Measurements from ENCODE around the gene TLL2.

TLL2 gene

GRCh38 chr10:96463562-96463961, 50.2 kb downstream of the TLL2 start:
- no peak for DNase-seq (ENCODE audit: low read depth in 2 of 2)

GRCh38 chr10:96462606-96463151, 51.0 kb downstream of the TLL2 start:
- DNase-seq (ENCODE audit: low read depth in 2 of 2): no peak

GRCh38 chr10:96460316-96460715, 53.4 kb downstream of the TLL2 start:
- no peak for DNase-seq (ENCODE audit: low read depth in 2 of 2)

- DNase-seq (ENCODE audit: low read depth in 2 of 2): no peak
Observed at GRCh38 chr10:96457341-96457740, 56.4 kb downstream of the TLL2 start.

- DNase-seq (ENCODE audit: low read depth in 2 of 2): no peak
Observed at GRCh38 chr10:96456296-96456840, 57.4 kb downstream of the TLL2 start.

GRCh38 chr10:96453856-96454583, 59.7 kb downstream of the TLL2 start:
- no peak for DNase-seq (ENCODE audit: low read depth in 2 of 2)

GRCh38 chr10:96452494-96453153, 61.1 kb downstream of the TLL2 start:
- no peak for DNase-seq (ENCODE audit: low read depth in 2 of 2)

GRCh38 chr10:96450529-96451207, 63.1 kb downstream of the TLL2 start:
- DNase-seq (ENCODE audit: low read depth in 2 of 2): no peak

- DNase-seq (ENCODE audit: low read depth in 2 of 2): no peak
Observed at GRCh38 chr10:96448558-96448957, 65.2 kb downstream of the TLL2 start.

- DNase-seq (ENCODE audit: low read depth in 2 of 2): no peak
Observed at GRCh38 chr10:96448021-96448457, 65.7 kb downstream of the TLL2 start.

GRCh38 chr10:96446966-96447596, 66.6 kb downstream of the TLL2 start:
- no peak for DNase-seq (ENCODE audit: low read depth in 2 of 2)

GRCh38 chr10:96441987-96442643, 71.6 kb downstream of the TLL2 start:
- DNase-seq (ENCODE audit: low read depth in 2 of 2): no peak

GRCh38 chr10:96441322-96441885, 72.3 kb downstream of the TLL2 start:
- DNase-seq (ENCODE audit: low read depth in 2 of 2): no peak

- DNase-seq (ENCODE audit: low read depth in 2 of 2): no peak
Observed at GRCh38 chr10:96440361-96441292, 73.1 kb downstream of the TLL2 start.

- no peak for DNase-seq (ENCODE audit: low read depth in 2 of 2)
Observed at GRCh38 chr10:96439725-96440124, 74.0 kb downstream of the TLL2 start.

GRCh38 chr10:96436035-96436434, 77.7 kb downstream of the TLL2 start:
- no peak for DNase-seq (ENCODE audit: low read depth in 2 of 2)

- DNase-seq (ENCODE audit: low read depth in 2 of 2): no peak
Observed at GRCh38 chr10:96431211-96431970, 82.3 kb downstream of the TLL2 start.

- DNase-seq (ENCODE audit: low read depth in 2 of 2): no peak
Observed at GRCh38 chr10:96427291-96427690, 86.4 kb downstream of the TLL2 start.

GRCh38 chr10:96422525-96422924, 91.2 kb downstream of the TLL2 start:
- no peak for DNase-seq (ENCODE audit: low read depth in 2 of 2)
